NCI-H2196 treated with DMSO at 0.1 percent for 48 hours (cell line): ENCODE measurements around the gene MSI2.

Experiments used
- DNase-seq: peaks from one replicate; lab custom pipeline; 2025; ENCODE audit not compliant: unreplicated experiment; lab: John Stamatoyannopoulos, UW

MSI2 gene

DNA sequence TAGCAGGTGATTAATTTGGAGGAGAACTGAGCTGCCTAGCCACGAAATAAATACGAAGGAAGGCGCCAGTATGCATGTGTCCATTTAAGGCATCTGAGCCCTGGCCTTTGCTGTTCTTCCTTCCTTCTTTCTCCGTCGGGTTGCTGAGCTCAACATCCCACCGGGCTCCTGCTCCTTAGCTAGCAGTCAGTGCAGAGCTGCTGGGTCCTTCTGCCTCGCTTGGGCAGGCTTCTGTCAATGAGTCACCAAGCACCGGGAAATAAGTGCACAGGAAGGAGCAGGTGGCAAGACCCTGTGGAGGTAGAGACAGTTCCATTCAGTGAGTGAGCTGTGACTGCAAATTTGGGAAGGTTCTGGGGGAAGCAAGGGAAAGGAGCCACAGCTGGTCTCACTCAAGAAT lies 368.1 kb downstream of the MSI2 start:
- DNase-seq: no peak

DNA sequence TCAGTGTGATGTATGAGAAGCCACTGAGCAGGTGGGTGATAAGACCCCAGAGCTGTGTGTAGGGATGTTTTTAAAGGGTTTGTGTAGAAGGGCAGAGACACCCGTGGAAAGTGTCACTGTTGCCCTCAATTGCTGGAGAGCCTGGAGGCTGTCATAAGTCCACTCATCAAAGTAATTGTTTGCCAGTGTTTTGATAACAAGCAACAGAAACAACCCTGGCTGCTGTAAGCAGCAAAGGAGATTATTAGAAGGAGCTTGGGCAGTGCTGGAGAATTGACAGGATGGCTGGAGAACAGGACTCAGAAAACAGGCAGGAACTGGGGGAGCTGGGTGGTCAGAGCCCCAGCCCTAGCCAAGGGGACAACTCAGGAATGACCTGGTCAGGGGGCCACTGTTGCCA lies 369.2 kb downstream of the MSI2 start:
- DNase-seq: no peak

DNA sequence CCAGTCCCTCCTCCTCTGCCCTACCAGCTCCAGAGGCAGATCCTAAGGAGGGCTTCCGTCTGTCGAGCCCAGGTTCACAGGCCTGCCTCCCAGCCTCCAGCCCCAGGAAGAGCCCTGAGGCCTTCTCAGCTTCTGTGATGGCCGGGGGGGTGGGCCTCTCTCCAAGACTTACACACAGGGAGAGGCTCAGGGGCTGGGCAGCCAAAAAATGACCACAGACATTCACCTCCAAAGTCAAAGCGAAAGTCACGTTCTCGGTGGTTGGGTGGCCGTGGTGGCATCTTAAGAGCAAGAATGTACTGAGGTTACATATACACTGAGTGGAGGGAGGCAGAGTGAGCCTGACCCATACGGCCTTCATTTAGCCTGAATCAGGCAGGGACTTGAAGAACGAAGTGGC lies 369.6 kb downstream of the MSI2 start:
- DNase-seq: no peak

GRCh38 chr17:57626520-57627210 lies 370.3 kb downstream of the MSI2 start:
- no peak for DNase-seq

- no peak for DNase-seq
Measured at GRCh38 chr17:57627591-57627990, 371.3 kb downstream of the MSI2 start.

GRCh38 chr17:57628421-57628820 lies 372.1 kb downstream of the MSI2 start:
- no peak for DNase-seq

DNA sequence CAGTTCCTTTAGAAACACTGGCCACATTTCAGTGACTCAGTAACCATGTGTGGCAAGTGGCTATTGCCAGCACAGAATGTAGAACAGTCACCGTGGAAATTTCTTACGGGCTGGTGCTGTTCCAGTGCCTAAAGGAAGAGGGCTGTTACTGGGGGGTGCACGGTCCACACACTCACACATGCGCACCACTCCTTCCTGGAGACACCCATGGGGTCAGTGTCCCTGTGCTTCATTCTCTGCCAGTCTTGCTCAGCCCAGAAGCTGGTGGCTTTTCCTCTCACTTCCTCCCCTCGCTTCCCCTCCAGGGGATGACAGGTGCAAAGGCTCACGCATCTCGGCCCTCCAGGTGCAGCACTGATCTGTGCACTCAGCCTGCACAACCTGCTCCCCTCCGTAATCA lies 373.1 kb downstream of the MSI2 start:
- no peak for DNase-seq

DNA sequence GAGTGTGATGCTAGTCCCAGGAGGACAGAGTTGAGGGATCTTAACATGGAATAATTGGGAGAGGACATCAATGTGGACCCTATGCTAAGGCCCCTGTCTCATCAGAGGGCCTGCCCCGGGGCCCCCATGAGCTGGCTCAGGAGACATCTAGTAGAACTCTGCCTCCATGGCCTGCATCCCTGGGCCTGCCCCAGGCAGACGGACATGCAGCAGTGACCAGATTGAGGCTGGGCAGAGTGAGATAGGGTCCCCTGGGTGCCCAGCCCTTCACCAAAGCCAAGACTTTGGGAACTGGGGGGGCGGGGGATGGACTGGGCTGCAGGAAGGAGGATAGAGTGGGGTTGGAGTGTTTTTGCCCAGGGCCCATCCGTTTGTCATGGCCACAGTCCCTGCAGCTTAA lies 373.6 kb downstream of the MSI2 start:
- DNase-seq: no peak

DNA sequence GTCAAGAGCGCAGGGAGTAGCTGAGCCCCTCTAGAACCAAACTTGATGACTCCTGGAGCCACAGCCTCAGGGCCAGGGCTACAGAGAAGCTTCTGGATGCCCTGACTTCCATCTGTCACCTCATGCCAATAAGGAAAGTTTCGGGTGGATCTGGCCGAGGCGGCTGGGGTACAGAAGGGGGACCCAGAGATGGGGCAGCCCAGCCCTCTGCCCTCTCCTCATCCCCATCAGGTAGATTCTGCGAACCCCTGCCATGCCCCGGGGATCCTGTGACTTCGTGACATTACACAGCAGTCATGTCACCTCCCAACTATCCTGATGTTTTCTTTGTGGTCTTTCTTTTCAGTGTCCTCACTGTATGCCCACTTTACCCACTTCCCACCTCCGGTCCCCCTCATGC lies 374.4 kb downstream of the MSI2 start:
- no peak for DNase-seq

DNA sequence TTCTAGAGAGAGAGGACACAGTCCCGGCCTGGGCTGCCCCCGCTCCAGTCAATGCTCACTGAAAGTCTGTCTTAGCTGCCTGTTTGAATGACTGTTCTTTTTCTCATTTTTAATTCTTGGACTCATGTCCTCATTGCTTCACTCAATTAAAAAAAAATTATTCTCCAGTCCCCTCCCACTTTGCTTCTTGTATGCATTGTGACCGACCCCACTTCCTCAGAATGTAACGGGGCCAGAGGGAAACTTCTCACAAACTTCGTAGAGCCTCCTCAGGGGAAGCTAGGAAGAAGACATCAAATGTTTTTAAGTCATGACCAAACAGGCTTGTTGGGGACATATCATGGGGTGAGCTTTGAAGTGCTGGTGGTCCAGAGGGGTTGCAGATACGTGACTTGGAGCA lies 375.5 kb downstream of the MSI2 start:
- DNase-seq: no peak

DNA sequence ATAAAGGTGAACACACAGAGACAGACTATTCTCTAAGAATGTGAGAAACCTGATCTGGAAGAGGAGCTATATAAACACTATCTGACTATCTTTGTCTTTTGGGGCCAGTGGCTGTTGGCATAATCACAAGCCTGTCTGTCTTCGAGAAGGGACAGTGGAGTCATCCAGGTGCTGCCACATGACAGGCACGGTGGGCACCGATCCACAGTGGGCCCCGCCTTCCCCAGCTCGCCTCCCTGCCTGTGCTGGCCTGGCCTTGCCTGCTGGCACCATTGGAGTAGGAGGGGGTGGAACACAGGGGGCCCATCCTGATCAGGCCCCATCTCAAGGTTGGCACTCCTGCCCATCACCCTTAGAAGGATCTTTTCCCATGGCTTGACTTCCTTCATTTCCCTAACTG lies 376.0 kb downstream of the MSI2 start:
- no peak for DNase-seq

DNA sequence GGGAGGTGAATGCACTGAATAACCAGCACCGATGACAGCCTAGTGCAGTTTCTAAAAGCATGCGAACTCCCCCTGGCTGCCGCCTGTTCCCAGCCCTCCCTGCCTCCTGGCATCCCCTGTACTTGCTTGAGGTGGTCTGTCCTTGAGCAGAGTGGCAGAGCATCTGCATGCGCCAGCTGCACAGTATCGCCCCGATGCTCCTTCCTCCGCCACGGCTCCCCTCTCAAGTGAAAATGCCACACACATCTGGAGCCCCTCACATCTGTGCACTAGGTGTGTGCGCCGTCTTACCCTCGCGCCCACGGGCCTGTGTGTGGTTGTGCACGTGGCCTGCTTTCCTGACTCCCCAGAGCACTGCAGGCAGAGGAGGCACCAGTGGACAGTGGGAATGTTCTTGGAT lies 376.9 kb downstream of the MSI2 start:
- no peak for DNase-seq

GRCh38 chr17:57634713-57635465 lies 378.6 kb downstream of the MSI2 start:
- DNase-seq: no peak

GRCh38 chr17:57636274-57636673 lies 380.0 kb downstream of the MSI2 start:
- no peak for DNase-seq

- DNase-seq: no peak
Measured at GRCh38 chr17:57636985-57637665, 380.8 kb downstream of the MSI2 start.

DNA sequence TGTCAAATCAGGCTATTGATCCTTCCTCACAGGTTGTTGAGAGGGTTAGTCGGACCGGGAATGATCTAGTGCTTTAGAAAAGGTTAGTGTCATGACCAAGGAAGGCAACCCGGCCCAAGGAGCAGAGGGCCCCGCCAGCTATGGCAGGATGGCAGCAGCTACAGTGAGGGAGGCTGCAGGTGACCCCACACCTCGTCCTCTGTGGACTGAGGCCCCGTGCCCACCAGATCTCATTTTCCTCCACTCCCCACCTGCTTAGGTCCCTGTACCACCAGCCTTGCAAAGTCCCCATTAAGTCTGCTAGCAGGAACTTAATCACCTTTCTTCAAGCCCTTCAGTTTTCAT lies 381.3 kb downstream of the MSI2 start:
- DNase-seq: no peak

GRCh38 chr17:57638284-57638683 lies 382.0 kb downstream of the MSI2 start:
- no peak for DNase-seq

- DNase-seq: no peak
Measured at GRCh38 chr17:57639381-57639780, 383.1 kb downstream of the MSI2 start.

GRCh38 chr17:57640079-57640478 lies 383.8 kb downstream of the MSI2 start:
- DNase-seq: no peak

DNA sequence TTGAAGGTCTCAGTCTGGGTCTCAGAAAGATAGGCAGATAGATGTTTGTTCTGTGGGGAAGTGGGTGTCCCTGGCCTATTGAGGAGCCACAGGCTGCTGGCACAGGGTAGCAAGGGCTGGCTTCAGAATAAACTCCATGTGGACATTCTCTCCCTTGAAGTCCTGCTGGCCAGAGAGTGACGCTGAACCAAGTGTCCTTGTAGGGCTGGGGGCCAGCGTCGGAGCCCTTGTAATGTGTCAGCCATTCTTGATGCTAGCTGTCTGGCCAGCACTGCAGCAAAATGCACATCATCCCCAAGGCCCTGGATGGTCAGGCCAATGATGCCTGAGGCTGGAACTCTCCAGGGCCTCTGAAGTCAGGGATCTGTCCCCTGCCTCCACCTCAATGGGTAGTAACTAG lies 385.4 kb downstream of the MSI2 start:
- DNase-seq: no peak

GRCh38 chr17:57643062-57643461 lies 386.7 kb downstream of the MSI2 start:
- no peak for DNase-seq

DNA sequence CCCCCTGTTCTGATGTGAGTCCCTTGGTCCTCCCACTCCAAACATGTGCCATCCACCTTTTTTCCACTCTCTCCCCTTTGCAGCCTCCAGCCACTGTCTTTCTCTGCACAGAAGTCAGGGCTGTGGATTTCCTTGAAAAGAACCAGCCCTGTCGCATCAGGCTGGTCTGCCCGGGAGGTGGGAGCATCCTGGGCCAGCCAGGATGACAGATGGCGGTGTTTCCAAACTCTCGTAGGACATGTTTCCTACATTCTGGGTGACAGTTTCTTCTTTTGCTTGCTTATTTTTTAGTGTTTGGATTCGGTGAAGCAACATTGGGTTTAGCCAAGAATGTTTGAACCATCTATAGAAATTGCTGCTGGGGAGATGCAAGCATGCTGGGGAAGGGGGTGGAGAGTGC lies 388.0 kb downstream of the MSI2 start:
- no peak for DNase-seq
